GM03348 (cell line): ENCODE measurements around the gene TMEM106C.
A peak's percentile ranks its signal among the peaks of the same experiment; 100 is the strongest.
"Not testable (repeated sequence)": the region's sequence is repeated elsewhere in the genome, so short reads cannot be mapped to it uniquely, and the experiment has no call there.

Source experiments
- DNase-seq: peaks from one replicate; pipeline ENCODE4 v3.0.0; 2012; ENCODE audit warnings: low spot score

TMEM106C gene

DNA sequence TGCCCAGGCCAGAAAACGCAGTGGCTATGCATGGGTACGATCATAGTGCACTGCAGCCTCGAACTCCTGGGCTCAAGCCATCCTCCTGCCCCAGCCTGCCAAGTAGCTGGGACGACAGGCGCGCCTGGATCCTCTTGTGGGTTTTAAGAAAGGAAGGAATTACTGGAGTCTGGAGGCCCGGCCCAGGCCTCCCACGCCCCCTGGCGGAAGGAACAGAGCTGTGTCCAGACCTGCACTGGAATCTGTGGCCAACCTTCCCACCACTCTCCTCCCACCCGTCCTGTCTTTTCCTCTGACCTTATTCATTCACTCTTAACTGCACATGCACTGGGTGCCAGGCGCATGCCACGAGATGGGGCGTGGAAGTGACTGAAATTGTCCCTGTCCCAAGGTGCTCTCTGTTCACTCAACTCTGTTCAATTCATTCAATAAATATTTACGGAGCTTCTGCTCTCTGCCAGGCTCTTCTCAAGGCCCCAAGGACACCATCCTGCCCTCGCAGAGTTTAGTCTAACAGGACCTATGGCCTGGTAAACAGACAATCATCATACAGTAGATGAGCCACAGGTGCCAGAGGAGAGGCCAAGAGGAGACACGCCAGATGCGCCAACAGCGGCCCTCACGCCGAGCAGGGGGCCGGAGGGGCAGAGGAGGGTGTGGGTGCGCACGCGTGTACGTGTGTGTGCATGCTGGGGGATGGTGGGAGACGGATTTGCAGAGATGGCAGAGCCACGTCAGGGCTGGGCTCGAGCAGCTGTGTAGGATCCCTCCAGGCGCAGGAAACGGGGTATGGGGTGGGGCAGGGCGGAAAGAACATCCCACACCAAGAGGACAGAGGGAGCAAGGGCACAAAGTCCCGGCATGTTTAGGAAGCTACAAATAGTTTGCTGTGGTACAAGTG, 13.7 kb upstream of the TMEM106C start:
- peak; percentile 94 for DNase-seq

DNA sequence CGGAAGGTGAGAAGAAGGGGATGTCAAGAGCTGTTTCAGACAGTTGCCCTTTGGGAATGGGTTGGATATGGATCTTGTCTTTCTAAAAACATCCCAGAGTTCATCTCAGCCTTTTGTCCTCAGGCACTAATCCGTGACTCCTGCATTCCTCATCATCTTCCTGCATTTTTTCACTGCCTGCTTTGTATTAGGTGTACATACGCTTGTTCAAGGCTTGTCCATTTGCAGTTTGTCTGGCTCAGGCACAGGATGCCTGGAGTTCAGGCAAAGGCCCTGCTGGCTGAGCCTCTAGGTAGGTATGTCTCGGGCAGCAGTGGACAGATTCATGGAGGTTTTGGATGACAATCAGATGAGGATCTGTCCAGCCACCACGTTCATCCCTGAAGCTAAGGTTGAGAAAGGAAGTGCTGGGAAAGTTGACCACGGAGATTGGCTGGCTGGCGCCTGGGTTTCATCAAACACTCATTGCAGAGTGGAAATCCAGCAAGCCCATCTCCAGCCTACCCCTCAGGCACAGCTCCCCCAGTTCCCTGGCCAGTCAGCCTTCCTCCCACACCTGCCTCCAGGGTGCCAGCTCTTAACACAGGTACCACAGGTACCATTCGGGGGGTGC, 12.4 kb upstream of the TMEM106C start:
- DNase-seq = no peak

DNA sequence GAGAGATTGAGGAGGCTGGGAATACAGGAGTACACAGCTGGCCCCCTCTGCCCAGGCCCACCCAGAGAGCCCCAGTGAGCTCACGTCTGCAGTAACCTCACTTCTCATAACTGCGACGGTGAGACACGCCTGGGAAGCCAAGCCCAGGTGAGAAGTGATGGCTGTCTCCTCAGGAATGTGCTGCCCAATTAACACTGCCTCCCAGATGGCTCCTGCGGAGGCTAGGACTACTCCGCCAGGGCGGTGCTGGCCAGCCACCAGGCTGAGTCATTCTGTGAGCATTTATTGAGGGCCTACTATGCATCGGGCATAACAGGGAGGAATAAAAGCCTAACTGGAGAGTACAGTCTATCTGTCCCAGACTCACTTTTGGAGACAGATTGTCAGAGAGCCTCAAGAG, 9.3 kb upstream of the TMEM106C start:
- DNase-seq = no peak

DNA sequence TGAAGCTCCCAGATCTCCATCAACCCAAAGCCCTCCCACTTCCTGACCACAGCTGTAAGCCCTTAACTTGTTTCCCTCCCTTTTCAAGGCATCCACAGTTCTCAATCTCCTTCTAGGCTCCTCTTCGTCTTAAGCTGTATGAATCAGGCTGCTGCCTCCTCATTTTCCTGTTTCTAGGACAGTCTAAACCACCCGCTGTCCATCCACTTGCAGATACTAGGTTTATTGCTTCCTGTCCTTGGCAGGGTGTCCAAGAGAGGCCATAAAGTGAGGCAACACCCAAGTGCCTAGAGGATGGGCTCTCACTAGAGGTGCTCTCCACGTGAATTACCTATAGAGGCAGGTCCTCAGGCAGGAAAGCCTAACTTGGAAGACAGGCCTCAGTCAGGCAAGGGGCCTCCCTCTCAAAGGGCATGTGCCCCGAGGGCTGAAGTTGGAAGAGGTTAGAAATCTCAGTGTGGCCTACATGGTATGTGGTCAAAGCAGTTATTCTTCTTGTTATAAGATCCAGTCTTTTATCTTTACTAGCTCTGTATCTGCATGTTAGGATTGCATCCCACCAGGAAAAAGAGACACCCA, 8.8 kb upstream of the TMEM106C start:
- DNase-seq = no peak

DNA sequence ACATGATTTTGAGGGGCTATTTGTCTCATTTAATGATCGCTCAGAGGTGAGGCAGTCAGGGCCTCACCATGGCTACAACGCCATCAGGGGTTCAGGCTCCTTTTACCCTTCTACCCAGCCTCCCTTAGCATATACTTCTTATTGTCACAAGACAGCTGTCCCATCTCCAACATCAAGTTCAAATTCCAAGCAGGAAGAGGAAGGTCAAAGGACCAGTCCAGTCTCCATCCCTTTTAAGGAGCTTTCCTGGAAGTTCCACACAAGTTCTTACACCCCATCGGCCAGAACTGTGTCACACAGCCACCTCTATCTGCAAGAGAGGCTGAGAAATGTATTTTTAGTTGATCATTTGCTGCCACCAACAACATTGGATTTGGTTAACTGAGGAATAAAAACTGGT, 8.3 kb upstream of the TMEM106C start:
- DNase-seq = no peak

DNA sequence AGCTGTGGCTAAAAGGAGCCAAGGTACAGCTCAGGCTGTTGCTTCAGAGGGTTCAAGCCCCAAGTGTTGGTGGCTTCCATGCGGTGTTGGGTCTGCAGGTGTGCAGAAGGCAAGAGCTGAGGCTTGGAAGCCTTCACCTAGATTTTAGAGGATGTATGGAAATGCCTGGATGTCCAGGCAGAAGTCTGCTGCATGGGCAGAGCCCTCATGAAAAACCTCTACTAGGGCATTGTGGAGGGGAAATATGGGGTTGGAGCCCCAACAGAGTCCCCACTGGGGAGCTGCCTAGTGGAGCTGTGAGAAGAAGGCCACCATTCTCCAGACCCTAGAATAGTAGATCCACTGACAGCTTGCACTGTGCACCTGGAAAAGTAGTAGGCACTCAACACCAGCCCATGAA, 5.7 kb upstream of the TMEM106C start:
- DNase-seq = not testable (repeated sequence)

DNA sequence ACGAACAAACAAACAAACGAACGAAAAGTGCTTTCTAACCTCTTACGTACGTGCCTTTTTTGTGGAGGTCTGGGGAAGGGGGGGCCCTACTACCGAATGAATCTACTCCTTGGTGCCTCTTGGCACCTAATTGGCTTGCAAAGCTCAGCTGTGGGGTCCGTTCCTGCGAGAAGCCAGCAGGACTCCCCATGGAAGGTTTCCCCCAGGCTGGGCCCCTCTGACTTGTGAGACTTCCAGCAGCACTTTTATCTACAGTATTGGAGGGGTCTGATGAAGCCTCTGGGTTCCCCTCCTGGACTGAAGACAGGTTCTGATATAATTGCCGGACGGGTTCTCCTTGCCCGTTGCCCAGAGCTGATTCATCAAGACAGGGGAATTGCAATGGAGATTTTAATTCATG, 1.2 kb upstream of the TMEM106C start:
- no peak for DNase-seq

DNA sequence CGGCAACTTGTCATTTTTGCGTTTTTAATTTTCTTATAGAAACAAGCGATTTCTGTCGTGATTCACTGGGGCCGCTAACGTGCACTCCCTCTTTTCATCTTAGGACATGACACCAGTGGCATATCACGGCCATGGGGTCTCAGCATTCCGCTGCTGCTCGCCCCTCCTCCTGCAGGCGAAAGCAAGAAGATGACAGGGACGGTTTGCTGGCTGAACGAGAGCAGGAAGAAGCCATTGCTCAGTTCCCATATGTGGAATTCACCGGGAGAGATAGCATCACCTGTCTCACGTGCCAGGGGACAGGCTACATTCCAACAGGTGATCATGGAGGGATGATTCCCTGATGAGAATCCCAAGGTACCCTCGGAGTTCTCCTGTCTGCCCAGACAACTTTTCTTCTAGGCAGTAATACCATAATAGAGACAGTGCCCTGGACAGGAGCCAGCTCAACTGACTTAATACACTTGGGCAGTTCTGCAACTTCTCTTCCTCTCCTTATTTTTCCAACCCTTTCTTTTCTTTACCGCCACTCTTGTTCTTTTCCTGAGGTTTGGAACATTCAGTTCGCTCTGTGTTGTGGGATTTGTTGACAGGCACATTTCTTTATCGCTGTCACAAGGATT, 821 bp downstream of the TMEM106C start:
- DNase-seq = no peak

DNA sequence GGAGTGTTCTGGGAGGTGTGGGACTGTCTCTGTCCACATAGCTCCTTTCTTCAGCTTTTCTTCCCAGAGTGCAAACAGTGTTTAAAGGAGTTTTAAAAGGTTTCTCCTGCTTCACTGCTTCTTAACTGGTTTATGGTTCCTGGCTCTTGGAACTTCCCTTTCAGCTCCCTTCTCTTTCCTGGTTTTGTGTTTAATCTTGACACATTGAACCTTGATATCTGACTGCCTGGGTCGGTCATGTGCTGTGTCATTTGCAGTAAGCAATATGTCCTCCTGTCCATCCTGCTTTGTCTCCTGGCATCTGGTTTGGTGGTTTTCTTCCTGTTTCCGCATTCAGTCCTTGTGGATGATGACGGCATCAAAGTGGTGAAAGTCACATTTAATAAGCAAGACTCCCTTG, 2.2 kb downstream of the TMEM106C start:
- DNase-seq = no peak

DNA sequence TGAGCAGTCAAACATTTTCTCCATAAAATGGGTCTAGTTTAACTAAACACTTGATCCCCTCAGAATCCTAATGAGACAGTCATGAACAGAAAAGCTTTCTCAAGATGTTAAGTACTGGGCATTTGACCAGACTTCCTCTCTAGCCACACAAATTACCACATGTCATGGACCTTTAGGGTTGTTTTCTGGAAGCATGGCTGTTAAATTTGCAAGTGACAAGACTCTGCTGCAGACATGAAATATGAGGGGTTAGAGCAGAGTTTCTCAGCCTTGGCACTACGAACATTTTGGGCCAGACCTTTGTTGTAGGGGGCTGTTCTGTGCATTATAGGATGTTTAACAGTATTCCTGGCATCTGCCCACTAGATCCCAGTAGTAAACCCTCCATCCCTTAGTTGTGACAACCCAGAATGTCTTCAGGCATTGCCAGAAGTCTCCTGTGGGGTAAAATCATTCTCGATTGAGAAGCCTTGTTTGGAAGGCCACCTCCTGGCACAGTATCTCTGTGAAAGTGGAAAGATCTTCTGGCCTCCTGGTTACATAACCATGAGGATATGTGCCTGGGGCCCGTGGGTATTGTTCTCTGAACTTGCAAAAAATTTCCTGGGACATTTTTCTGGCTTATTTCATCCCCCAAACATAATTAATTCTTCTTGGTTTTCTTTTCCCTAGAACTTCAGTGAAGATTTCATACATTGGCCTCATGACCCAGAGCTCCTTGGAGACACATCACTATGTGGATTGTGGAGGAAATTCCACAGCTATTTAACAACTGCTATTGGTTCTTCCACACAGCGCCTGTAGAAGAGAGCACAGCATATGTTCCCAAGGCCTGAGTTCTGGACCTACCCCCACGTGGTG, 4.3 kb downstream of the TMEM106C start:
- DNase-seq = peak; percentile 61

DNA sequence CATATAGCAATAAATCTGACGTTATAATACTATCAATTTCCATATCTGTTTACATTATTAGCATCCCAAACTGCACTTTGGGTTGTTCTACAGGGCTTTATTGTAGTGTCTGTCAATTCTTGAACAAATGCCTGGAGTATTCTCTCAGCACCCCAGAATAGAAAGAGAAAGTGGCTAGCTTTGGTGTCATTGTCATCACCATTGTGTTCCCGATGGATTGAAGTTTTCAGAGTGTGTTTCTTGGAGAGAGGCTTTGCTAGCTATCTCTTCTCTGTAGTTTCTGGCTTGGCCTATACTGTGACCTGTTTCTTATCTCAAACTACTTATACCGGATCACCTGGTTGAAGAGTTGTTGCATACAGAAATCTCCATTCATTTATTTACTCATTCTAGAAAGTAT, 6.4 kb downstream of the TMEM106C start:
- DNase-seq = no peak

DNA sequence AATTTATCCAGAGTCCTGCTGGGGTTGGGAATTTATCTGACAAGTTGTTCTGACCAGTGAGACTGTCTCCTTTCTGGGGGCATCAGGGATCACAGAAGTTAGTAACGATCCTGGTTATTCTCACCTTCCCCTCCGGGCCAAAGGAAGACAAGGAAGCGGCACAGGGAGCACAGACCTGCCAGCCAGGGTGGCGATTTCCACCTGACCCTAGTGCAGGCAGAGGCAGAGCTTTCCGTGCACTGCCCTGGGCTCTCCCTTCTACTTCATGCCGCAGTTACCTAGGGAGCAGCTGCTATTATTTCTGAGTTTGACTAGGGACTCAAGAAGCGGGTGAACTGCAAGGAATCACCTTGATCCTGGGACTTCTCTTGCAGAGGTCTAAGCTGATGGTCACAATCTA, 7.4 kb downstream of the TMEM106C start:
- no peak for DNase-seq

DNA sequence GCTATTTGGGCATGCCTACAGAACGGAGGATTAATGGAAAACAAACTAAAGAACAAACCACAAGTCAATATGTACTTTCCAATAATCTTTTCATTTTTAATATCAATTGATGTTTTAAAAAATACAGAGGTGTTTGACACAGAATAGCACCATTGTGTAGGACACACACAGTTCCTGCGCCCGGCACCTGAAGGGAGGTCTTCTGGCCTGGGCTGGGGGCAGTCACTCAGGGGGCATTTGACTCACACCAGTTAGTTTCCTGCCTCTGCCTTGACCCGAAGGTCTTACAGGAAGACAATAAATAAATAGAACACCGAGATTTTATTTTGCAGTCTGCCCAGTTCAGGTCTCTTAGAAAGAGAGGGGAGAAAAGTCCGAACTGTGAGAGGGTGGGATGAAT, 9.5 kb downstream of the TMEM106C start:
- no peak for DNase-seq

DNA sequence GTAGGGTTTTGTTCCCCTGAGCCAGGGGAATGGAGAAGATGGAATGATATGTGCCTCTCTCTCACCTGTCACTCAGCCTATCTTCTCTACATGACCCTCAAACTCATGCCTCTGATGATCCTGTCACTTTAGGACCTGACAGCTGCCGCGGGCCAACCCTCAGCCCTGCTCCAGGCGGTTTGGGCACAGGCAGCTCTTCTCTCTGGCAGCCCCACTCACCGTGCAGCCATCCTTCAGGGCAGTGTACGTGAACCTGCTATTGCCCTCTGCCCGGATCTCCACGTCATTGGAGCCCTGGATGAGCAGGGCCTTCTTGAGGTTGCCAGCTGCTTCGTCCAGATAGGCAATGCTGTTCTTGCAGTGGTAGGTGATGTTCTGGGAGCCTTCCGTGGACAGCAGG, 10.5 kb downstream of the TMEM106C start:
- no peak for DNase-seq

DNA sequence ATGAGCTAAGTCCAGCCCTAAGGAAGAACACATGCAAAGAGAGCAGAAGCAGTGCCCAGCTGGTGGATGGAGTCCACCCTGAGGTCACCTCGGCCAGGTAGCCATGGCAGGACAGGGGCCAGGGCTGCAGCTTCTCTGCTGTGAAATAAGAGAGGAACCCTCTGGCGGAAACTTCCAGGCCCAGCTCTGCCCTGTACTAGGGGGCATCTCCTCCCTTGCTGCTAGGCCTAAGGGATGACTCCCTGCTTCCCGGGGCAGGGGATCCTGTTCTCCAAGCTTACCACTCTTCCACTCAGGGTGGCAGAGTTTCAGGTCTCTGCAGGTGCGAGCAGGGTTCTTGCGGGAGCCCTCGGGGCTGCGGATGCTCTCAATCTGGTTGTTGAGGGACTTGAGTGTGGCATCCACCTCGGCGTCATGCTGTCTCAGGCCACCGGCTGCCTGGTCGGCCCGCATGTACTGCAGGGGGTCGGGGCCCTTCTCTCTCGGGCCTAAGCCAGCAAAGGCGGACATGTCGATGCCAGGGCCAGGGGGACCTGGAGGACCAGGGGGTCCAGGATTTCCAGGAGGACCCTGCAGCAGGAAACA, 11.7 kb downstream of the TMEM106C start:
- DNase-seq = no peak

DNA sequence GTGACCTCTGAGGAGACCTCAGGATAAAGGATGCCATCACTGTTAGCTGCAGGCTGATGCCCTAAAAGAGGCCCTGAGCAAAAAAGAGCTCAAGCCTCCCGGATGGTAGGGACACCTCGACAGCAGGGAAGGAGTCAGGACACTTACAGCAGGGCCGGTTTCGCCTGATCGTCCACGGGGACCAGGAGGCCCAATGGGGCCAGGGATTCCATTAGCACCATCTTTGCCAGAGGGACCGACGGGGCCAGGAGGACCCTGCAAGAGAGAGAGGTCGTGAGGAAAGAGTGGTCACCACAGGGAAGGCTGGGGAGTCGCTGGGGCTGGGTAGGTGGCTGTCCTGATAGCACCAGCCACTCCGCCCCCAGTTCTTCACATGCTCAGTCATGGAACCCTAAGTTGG, 12.4 kb downstream of the TMEM106C start:
- no peak for DNase-seq

DNA sequence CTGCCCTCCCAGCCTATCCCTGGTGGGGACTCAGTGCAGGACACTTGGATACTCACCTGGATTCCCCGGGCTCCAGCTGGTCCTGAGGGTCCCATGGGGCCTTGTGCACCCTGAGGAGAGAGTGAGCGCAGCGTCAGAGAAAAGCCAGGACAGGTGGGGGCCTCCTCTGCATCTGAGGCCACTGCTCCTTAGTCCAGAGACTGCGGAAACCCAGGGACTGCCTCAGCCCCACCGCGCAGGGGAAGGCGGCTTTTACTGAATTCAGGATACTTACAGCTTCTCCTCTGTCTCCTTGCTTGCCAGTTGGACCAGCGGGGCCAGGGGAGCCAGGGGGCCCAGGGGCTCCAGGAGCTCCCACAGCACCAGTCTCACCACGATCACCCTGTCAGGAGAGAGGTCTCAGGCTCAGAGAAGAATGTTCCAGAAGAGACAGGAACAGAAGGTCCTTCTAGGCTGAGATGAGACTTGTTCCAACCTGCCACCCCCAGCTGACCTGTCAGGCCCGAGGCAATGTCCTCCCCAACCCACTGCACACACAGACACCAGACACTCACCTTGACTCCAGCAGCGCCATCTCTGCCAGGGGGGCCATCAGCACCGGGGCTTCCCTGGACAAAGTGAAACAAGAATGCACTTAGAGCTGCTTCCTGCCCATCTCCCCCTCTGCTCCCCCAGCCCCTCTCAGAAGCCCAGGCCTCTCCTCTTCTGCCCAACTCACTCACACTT, 13.8 kb downstream of the TMEM106C start:
- no peak for DNase-seq

DNA sequence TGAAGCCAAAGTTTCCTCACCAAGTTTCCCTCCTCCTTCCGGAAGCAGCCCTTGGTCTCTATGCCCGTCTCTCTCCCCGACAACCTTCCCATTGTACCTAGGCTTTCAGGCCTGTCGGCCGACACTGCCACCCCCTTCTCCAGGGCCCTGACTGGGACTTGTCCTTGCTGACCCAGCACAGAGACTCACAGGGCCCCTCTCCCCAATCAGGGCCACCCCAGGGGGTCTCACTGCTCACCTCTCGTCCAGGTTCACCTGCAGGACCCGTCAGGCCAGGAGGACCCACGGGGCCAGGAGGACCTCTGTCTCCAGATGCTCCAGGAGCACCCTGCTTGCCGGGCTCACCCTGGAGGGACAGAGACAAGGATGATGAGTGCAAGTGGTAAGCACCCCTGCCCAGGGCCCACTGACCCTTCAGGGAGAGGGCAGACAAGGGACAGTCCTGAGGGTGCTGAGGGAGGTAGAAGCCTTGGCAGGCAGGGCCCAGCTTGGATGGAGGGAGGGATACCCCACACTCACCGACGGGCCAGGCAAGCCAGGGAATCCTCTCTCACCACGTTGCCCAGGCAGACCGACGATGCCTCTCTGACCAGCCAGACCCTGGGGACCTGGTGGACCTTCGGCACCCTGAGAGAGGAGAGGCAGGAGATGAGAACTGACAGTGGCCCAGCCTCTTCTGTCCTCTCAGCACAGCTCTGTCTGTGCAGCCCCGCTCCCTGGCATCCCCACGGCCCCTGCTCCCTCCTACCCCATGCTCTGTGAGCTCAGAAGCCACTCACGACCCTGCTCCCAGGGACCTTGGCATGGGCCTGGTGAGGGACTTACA, 14.6 kb downstream of the TMEM106C start:
- DNase-seq = no peak

DNA sequence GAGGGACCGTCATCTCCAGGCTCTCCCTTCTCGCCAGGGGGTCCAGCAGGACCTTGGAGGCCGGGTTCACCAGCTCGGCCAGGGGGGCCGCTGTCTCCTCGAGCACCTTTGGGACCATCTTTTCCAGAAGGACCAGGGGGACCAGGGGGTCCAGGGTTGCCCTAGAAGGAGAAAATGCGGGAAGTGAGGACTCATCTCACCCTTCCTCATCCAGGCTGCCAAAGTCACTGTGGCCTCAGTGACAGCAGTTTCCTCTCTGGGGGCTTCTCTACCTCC, 15.1 kb downstream of the TMEM106C start:
- DNase-seq = no peak

DNA sequence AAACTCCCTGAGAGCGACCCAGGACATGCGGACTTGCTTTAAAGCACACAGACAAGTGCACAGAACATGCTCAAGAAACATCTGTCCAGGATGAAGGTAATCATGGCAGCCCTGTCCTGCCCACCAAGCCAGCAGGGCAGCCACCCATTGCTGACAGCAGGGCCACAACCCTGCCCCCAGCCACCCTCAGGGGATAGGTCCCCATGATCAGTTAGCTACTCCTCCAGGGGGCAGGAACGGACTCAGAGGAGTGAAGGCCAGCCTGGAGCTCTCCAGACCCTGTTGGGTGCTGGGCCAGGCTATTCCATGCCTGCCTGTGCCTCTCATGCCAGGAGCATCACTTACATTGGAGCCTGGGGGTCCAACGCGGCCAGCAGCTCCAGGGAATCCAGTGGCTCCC, 15.8 kb downstream of the TMEM106C start:
- DNase-seq = no peak
